OCI-LY3 (cell line): ENCODE measurements around the gene GLB1L.

ENCODE experiments used
- EZH2phosphoT487 ChIP-seq: fragments of 200-600 bp; shearing (Covaris generic); IDR thresholded peaks from 2 replicates; pipeline ENCODE4 v1.6.1; 2018; ENCODE audit warnings: antibody characterized with exemption, mixed run types, low read depth
- TF ChIP-seq, protein P1 (sequence below): fragments of 200-600, 300-600 bp; sonication (generic); IDR thresholded peaks from 2 replicates; pipeline ENCODE4 v1.5.1; 2014; ENCODE audit warnings: antibody characterized with exemption, low read length, low read depth

DNA sequence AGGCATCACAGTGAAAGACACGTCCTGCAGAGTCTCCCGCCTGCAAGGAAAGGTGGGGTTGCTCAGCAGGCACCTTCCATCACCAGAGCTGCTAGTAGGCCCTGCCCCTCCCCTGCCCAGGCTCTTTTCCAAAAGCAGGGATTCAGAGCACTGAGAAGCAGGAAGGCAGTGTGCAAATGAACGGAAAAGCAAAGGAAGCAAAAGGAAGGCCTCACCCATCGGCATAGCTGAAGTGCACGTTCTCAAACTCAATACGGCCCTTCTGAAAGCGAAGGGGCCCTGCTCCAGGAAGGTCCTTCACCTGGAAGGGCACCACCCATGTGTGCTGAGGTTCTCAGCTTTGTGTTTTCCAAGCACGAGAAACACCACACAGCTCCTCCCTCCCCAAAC, 32.2 kb downstream of the GLB1L start:
- TF ChIP-seq, protein P1, sequence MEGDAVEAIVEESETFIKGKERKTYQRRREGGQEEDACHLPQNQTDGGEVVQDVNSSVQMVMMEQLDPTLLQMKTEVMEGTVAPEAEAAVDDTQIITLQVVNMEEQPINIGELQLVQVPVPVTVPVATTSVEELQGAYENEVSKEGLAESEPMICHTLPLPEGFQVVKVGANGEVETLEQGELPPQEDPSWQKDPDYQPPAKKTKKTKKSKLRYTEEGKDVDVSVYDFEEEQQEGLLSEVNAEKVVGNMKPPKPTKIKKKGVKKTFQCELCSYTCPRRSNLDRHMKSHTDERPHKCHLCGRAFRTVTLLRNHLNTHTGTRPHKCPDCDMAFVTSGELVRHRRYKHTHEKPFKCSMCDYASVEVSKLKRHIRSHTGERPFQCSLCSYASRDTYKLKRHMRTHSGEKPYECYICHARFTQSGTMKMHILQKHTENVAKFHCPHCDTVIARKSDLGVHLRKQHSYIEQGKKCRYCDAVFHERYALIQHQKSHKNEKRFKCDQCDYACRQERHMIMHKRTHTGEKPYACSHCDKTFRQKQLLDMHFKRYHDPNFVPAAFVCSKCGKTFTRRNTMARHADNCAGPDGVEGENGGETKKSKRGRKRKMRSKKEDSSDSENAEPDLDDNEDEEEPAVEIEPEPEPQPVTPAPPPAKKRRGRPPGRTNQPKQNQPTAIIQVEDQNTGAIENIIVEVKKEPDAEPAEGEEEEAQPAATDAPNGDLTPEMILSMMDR, result no peak
- TF ChIP-seq EZH2phosphoT487, result no peak
